Stimulated activated CD8-positive, alpha-beta memory T cell treated with anti-CD3 and anti-CD28 coated beads, Interleukin-4, amount 100 ng/mL, for 4 hours (primary cell): ENCODE data around the gene RCAN2.

Source experiments
- DNase-seq, 2 donors: peaks; one replicate each; pipeline ENCODE4 v3.0.0-alpha.2; 2020; ENCODE audit warnings: low read depth in 2 of 2, low spot score in 1 of 2

Gene RCAN2

DNA sequence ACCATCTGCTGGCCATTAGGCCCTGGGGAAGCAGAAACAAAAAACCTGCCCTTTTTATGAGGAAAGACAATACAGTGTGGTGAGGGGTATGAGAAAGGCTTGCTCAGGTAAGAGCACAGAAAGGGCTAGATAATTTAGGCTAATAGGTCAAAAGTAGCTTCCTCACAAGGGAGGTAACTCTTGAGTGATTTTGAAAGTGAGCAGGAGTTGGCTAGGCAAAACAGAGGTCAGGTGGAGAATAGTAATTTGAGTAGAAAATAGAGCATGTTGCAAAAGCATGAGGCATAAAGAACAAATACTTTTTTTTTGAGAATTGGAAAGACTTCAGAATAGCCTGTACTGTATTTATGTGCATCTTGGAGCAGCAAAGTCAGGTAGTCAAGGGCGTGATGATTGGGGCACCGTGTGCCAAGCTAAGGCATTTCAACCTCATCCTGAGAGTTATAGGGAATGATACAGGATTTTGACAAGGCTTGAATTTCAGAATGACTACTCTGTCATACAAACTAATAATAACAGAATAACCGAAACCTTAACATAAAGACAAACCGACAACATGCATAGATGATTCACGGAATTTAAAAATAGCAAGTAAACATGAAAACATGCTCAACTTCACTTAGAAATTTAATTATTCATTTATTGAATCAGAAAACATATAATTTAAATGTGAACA is 197.5 kb downstream of the RCAN2 start:
- DNase-seq: no peak

GRCh38 chr6:46291880-46292279 is 199.4 kb downstream of the RCAN2 start:
- no peak for DNase-seq

DNA sequence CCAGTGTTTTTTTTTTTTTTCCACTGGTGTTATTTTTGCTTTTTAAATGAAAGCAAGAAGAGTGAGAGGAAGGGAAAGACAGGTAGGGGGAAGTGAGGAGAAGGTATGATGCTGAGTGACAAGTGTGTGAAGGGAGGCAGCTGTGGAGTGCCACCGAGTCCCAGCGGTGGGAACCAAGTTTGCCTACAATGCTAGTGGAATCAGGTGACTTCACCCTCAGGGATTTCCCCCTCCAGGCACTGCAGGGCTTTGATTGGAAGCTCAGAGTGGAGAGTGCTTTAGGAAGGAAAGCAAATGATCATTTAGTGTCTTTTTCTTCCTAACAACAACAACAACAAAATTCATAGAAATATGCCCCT is 200.0 kb downstream of the RCAN2 start:
- DNase-seq: no peak

GRCh38 chr6:46290421-46291274 is 200.6 kb downstream of the RCAN2 start:
- no peak for DNase-seq

DNA sequence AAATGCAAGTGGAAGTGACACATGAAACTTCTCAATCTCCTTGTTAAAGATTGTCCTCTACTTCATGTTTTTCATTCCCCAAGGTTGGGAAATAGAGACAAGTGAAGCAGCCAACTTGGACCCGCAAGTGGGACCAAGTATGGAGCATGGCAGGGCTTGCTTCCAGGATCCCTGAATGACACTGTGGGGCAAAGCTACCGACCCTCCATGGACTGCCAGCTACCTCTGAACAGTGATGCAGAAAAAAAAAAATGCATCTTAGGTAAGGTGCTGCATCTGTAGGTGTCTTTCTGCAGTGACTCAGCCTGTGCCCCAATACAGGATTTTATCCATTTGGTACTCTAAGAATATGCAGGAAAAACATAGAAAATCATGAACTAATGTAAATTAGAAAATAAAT is 201.4 kb downstream of the RCAN2 start:
- no peak for DNase-seq

GRCh38 chr6:46288835-46289234 is 202.4 kb downstream of the RCAN2 start:
- DNase-seq: no peak

- no peak for DNase-seq
Observed at GRCh38 chr6:46287681-46288080, 203.6 kb downstream of the RCAN2 start.

GRCh38 chr6:46287043-46287442 is 204.2 kb downstream of the RCAN2 start:
- no peak for DNase-seq

- no peak for DNase-seq
Observed at GRCh38 chr6:46284475-46284874, 206.8 kb downstream of the RCAN2 start.

DNA sequence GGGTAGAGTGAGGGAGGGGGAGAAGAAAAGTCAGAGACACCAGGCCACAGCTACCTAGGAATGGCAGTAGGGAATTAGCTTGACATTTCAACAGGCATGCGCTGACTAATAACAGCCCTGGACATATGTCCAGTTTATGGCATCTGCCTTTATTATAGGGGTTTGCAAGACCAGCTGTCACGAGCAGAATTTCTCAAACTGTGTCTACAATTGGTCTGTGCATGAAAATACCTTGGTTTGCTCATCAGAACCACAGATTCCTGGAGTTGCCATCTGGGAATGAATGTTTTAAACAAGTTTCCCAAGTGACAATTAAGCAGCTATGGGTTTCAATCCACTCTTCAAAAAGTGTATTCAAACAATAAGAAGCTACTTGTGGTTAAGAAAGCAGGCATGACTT is 210.1 kb downstream of the RCAN2 start:
- no peak for DNase-seq

- no peak for DNase-seq
Observed at GRCh38 chr6:46279874-46280273, 211.4 kb downstream of the RCAN2 start.

GRCh38 chr6:46276576-46277142 is 214.6 kb downstream of the RCAN2 start:
- DNase-seq: no peak

DNA sequence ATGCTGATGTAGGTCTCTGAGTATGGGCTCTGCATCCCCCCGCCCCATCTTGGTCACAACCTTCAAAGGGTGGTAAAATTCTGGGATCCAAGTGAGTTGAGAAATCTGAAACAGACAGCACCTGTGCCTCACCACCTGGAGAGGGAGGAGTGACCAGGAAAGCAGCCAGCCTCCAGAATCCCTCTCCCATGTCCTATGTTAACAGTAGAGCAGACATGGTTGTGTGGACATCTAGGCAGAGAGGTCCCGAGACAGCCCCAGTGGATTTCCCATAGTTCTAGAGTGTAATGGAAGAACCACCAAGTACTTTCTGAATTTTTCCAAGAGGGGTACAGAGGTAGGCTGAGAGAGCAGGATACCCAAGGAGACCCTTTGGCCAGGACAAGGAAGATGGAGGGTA is 216.7 kb downstream of the RCAN2 start:
- DNase-seq: no peak

- no peak for DNase-seq
Observed at GRCh38 chr6:46273911-46274310, 217.3 kb downstream of the RCAN2 start.

DNA sequence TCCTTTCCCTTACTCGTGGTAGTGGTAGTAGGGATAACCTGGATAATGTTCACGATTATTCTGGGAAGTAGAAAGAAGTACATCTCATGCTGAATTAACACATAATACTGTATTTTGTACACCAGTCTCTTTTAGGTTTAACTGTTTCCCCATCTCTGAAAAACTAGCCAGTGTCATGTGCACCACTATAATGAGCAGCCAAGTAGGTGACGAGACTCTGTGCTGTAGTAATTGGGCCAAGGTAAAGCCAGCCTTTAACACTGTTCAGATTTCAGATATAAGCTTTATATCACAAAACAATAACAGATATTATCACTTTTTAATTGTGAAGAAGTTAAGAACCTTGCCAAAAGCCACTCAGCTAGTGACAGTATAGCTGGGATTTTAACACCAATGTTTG is 219.5 kb downstream of the RCAN2 start:
- DNase-seq: no peak

DNA sequence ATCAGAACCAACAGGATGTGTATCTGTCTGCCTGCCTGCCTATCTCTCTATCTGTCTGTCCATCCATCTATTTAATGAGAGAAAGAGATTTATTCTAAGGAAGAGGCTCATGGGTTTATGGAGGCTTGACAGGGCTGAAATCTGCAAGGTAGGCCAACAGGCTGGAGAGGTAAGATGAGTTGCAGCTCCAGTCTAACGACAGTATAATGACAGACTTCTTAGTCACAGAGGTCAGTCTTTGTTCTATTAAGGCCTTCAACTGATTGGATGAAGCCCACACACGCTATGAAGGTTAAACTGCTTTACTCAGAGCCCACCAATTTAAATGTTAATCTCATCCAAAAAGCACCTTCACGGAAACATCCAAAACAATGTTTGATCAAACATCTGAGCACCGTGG is 220.1 kb downstream of the RCAN2 start:
- no peak for DNase-seq

DNA sequence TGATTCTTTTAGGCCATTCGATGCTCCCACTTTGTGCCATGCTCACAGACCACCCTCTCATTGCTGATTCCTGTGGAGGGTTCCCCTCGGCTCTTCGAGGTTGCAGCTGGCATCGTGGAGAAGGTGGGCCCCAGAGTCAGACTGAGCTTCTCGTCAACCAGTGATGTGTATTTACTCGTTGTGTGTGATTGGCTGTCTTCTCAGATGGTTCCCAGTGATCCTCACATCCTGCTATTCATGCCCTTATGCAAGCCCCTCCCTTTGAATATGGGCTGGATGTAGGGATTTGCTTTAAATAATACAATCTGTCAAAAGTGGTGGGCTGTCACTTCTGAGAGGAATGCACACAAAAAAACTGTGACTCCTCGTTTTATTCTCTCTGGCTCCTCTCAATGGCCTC is 220.9 kb downstream of the RCAN2 start:
- DNase-seq: no peak

- no peak for DNase-seq
Observed at GRCh38 chr6:46269447-46270229, 221.6 kb downstream of the RCAN2 start.

GRCh38 chr6:46267515-46267914 is 223.7 kb downstream of the RCAN2 start:
- no peak for DNase-seq

GRCh38 chr6:46265373-46265772 is 225.9 kb downstream of the RCAN2 start:
- DNase-seq: no peak

DNA sequence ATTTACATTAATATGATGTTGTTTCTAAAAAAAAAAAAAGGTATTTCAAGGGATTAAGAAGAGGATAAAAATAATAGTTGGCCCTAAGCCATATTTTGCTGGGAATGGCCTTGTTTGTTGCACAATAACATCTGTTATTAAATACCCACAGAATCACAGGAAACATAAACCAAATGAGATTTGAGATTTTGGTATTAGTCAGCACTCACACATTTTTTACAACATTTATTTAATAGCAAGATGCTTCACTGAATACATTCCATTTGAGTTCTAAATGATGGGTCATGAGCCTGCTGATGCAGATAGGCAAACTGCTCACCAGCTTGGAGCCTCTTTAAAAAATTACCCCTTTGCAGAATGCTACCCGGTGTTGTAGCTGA is 227.6 kb downstream of the RCAN2 start:
- DNase-seq: no peak
